Measurements from ENCODE around the gene DIDO1.

The DIDO1 gene

GRCh38 chr20:62926229-62927127, at the start of gene DIDO1:
TSS of gene DIDO1 (minus strand) at chr20:62926505.
- DNase-seq = peak; percentile 93

- DNase-seq = no peak
These were observed 49.0 kb upstream of the DIDO1 start for GRCh38 chr20:62975251-62975760.

GRCh38 chr20:62972845-62973745, 46.8 kb upstream of the DIDO1 start:
- DNase-seq = no peak

GRCh38 chr20:62971950-62972844, 45.9 kb upstream of the DIDO1 start:
- peak; percentile 86 for DNase-seq

- DNase-seq = no peak
These were observed 45.1 kb upstream of the DIDO1 start for GRCh38 chr20:62971211-62971949.

GRCh38 chr20:62970307-62971210, 44.3 kb upstream of the DIDO1 start:
- no peak for DNase-seq

GRCh38 chr20:62969939-62970306, 43.6 kb upstream of the DIDO1 start:
- DNase-seq = no peak

- no peak for DNase-seq
These were observed 43.0 kb upstream of the DIDO1 start for GRCh38 chr20:62969179-62969760.

GRCh38 chr20:62968378-62969178, 42.3 kb upstream of the DIDO1 start:
- DNase-seq = no peak

GRCh38 chr20:62967628-62968351, 41.5 kb upstream of the DIDO1 start:
- DNase-seq = no peak

GRCh38 chr20:62967149-62967501, 40.8 kb upstream of the DIDO1 start:
- DNase-seq = no peak

GRCh38 chr20:62966212-62967148, 40.2 kb upstream of the DIDO1 start:
- DNase-seq = no peak

- DNase-seq = no peak
These were observed 39.1 kb upstream of the DIDO1 start for GRCh38 chr20:62965363-62965771.

- DNase-seq = no peak
These were observed 38.4 kb upstream of the DIDO1 start for GRCh38 chr20:62964700-62965099.

- no peak for DNase-seq
These were observed 37.5 kb upstream of the DIDO1 start for GRCh38 chr20:62963614-62964397.

- DNase-seq = no peak
These were observed 36.7 kb upstream of the DIDO1 start for GRCh38 chr20:62962891-62963613.
